GM19397 (cell line): Measurements from ENCODE around the gene PLEKHF1.
"Not testable (repeated sequence)": the region's sequence is repeated elsewhere in the genome, so short reads cannot be mapped to it uniquely, and the experiment has no call there.

Experiments
- ATAC-seq: cut with Tn5 transposase; IDR thresholded peaks from one replicate; pipeline ENCODE4 v1.9.1; 2021; ENCODE audit warnings: mild to moderate bottlenecking, moderate library complexity; ENCODE audit not compliant: unreplicated experiment

PLEKHF1 gene

DNA sequence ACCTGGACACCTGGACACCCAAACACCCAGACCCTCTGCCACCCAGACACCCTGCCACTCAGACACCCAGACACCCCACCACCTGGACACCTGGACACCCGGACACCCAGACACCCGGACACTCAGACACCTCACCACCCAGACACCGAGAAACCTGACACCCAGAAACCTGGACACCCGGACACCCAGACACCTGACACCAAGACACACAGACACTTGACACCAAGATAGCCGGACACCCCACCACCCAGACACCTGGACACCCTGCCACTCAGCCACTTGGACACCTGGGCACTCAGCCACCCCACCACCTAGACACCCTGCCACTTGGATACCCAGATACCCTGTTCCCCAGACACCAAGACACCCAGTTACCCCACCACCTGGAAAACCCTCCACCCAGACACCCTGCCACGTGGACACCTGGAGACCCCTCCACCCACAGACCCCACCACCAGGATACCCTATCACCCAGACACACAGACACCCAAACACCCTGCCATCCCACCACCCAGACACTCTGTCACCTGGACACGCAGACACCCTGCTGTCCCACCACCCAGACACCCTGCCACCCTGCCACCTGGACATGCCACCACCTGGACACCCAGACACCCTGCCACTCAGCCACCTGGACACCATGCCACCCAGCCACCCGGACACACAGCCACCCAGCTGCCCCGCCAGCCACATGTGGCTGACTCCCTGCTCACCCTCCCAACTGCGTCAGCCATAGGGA lies 32.4 kb downstream of the PLEKHF1 start:
- no peak for ATAC-seq

DNA sequence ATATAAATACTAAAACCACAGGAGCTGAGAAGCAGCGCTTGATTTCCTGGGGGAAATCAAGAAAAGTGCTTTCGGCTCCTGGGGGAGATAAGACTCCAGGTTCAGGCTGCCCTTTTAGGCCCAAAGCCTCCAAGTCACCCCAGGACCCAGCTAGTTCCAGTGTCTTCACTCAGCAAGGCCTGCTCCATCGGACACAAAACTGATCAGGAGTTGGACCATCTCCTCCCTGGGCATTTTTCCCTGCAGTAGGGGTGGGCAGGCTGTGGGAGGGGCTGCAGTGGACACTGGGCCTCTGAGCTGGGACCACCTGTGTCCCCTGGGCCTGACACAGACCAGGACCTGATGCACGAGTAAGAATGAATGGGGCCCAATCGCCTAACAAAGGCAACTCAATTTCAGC lies 34.6 kb downstream of the PLEKHF1 start:
- no peak for ATAC-seq

DNA sequence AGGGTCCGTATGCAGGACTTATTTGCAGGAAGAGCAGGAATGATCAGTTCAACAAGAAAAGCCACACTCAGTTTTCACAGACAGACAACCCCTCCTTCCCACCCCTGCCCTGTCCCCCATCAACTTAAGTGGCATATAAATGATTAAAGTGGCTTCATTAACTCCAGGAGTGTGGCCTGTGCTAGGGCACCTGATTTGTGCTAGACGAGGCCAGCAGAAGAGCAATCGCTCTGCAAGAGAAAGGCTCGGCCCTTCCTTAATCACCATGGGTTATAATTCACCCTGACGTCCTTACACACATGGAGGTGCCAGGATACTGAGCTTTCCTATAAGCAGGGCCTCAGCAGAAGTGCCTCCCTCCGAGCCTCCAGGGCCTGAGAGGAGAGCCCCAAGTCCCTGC lies 35.2 kb downstream of the PLEKHF1 start:
- no peak for ATAC-seq

DNA sequence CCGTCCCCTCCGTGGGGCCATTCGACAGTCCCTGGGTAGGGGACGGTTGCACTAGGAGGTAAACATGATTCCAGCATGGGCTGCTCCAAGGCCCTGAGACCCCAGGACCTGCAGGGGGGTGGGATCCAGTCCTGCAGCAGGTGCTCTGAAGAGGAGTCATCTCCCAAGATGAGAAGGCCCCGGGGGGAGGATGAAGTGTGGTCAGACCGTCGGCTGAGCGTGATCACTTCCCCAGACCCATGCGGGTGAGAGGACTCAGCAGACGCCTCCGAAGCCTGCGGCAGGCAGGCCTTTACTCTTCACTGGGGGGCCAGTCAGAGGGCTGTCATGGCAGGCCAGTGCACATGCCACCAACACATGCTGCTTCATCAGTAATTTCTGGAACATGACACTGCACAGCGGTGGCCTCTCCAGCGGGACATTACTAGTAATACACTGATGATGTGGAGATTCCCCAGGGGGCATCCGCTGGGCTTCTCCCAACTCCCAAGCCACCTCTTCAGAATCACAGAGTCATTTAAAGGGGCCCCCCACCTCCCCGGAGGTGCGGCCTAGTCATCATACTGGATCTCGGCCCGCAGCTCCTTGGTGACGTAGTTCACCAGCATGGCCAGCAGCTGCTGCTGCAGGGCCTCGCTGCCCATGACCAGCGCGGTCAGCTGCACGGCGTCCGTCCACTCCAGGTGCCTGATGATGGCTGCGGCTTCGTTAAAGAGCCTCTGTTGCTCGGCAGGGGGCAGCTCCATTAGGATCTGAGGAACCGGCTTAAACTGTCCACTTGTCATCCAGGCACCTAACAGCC lies 37.1 kb downstream of the PLEKHF1 start:
- no peak for ATAC-seq

DNA sequence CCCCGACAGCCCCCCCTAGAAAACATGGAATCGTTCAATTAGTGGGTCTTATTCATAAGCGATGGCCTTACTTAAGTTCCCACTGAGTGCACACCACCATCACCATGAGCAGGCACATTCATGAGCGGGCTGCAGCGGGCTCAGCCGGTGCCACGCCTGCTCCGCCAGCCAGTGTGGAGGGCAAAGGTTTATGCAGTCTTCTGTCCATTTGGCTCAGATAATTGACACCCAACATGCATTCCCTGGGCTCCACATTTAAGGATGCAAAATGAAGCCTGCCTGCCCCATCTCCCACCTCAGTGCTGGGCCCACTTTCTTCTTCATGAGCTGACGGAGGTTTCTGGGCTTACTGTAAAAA lies 37.7 kb downstream of the PLEKHF1 start:
- no peak for ATAC-seq

DNA sequence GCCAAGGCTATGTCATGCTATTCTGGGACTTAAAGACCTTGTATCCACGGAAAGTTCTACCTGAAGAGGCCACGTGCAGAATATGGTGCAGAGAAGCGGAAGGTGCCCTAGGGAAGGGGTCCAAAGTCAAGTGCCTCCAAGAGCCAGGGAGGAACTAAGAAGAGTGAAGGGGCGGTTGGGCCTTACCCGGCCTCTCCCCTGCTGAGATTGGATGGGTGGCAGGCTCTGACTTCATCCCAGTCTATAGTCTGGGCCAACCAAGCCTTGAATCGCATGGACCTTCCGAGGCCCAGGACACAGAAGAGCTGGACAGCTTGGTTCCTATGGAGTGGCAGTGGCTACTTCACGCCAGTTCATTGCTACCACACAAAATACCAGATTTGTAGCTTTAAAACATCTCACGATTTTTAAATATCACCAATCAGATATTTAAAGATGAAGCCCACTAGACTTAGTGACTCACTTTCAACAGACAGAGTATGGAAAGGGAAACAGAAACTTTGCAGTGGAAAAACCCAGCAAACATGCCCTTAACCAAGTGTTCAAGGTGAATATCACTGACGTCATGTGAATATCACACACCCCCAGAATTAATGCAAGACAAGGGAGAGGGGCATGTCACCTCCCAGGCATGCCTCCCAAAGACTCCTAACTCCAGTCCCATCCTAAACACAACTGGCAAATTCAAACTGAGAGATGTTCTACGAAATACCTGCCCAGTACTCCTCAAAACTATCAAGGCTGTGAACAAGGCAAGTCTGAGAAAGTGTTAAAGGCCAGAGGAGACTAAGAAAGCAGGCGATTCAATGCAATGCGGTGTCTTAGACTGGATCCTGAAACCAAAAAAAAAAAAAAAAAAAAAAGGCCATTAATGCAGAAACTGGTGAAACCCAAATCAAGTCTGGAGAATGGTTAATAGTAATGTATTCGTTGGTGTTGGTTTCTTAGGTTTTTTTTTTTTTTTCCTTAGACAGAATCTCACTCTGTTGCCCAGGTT lies 39.6 kb downstream of the PLEKHF1 start:
- ATAC-seq = no peak

DNA sequence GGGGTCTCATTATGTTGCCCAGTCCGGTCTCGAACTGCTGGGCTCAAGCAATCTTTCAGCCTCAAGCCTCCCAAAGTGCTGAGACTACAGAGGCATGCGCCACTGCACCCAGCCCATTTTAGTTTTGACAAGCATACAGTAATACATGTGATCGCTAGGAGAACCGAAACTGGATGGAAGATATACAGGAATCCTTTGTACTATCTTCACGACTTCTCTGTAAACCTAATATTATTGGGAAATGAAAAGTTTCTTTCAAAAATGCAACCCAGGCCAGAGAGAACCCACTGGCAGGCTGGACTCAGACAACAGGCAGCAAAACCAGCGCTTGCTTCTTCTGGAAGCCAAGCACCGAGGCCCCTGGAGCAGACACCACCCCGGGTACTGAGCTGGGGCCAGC lies 40.4 kb downstream of the PLEKHF1 start:
- ATAC-seq = no peak

DNA sequence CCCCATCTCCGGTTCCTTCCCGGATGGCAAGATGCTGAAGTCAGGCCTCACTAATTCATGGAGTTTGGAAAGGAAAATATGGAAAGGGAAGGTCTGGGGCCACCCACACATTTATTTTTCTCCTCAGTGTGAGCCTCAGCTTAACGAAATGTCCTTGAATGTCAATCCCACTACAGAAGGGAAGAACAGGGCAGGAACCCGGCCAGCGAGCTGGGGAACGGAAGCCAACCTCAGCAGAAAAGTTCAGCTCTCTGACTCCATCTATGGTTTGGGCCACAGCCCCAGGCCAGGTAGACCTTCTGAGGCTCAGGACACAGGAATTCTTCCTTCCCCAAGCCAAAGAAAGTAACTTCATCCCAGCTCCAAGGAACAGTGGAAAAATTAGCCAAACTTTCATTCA lies 41.4 kb downstream of the PLEKHF1 start:
- no peak for ATAC-seq

DNA sequence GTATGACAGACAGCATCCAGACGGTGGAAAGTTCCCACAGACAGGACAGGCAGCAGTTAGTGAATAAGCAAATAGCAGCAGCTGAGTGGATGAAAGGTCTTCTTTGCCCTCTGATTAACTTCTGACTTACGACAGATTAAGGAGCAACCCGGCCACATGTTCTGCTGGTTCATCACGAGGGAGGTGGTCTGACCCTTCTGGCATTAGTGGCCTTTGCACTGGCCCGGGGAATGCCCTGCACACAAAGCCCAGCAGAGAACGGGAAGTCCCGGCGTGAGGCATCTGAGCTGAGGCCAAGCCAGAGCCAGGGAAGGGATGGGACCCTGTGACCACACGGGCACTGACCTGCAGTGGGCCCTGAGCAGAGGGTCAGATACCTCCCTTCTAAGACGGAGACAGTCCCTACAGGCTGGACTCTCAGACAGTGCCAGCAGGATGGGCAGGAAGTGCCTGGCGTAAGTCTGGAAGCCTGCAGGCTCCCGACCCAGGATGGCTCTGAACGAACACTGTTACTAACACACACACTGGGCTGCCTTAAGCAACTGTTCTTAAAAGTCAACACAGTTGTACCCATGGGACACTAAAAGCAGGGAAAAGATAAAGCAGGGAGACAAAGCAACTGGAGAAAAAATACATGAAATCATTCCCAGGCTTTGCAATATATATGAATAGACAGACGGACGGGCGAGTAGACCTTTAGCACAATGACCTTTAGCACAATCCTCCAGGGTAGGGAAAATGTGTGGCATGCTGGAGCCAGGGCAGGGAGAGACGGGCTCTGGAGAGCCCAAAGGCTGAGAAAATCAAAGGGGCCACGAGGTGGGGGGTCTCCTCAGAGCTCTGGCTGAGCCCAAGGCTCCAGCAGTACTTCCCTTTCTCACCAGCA lies 43.5 kb downstream of the PLEKHF1 start:
- no peak for ATAC-seq

DNA sequence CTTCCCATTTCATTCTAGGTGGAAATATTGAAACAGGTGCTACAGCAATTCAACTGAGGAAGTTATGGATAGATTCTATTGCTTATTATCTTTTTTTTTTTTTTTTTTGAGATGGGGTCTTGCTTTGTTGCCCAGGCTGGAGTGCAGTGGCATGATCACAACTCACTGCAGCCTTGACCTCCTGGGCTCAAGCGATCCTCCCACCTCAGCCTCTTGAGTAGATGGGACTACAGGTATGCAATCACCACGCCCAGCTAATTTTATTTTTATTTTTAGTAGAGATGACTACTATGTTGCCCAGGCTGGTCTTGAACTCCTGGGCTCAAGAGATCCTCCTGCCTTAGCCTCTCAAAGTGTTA lies 44.2 kb downstream of the PLEKHF1 start:
- ATAC-seq = not testable (repeated sequence)

DNA sequence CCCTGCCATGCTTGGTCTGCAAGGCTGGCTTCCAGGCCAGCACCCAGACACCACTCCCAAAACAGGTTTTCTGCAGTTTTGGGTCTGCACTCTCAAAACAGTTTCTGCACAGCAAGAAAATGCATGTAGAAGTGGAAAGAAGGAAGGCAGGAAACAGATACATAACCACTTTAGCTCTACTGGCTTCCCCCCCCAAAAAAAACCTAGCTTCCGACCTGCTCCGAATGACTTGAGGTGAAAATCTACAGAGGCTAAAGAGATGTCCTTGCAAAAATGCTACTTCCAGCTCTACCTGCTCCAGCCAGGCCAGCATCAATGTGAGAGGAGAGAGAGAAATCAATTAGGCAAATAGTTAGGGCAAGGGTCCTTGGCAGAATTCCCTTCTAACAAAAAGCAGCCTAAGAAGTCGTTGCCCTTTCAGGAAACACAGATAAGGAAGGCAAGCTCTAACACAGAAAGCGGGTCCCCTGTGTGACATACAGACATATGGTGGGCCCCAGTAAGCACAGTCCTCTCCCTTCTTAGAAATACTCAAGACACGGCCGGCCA lies 46.4 kb downstream of the PLEKHF1 start:
- no peak for ATAC-seq

DNA sequence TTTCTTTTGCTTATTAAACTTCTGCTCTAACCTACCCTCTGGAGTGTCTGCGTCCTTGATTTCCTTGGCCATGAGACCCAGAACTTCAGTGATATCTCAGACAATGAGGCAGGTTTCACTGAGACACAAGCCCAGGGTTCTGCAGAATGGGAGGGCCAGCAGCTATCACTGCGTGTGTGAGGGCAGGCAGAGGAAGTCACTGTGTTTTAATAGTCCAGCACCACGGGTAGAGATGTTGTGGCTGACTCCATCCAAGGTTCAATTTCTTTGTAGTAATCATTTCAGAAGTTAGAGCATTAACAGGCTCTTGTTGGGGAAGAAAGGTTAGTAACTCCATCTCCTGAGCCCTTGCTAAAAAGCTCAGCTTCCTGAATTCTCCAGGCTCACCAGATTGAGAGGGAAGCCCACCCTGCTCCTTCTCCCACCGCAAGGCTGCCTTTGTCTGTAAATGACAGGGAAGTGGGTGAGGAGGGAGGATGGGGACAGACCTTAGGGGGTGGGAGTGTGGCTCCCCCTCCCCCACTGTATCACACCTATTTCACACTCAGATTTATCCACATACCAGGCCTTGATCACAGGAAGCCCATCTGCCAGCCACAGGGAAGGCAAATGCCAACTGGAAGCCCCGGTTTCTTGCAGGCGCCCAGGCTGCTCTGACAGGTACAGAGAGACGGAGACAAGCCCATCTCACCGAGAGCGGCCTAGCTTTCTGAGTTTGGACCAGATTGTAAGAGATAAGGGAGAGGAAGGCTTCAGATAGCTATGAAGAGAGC lies 47.7 kb downstream of the PLEKHF1 start:
- ATAC-seq = no peak

DNA sequence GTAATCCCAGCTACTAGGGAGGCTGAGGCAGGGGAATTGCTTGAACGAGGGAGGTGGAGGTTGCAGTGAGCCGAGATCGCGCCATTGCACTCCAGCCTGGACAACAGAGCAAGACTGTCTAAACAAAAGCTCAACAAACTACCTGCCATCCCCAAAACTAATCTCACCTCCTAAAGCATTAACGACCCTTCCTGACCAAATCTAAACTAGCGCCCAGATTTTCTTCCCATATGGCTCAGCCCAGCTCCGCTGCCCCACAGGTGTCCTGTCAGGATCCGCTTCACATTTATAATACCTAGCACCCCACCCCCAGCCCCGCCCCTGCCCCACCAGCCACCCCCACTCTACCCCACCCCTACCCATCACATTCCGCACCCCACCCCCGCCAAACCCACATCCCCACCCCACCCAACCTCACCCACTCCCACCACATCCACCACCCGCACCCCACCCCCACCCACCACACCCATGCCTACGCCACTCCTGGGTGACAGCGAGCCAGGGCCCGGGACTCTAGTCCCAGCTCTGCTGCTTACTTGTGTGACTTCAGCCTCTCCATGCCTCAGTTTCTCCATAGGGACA lies 49.2 kb downstream of the PLEKHF1 start:
- peak; percentile 12 for ATAC-seq

DNA sequence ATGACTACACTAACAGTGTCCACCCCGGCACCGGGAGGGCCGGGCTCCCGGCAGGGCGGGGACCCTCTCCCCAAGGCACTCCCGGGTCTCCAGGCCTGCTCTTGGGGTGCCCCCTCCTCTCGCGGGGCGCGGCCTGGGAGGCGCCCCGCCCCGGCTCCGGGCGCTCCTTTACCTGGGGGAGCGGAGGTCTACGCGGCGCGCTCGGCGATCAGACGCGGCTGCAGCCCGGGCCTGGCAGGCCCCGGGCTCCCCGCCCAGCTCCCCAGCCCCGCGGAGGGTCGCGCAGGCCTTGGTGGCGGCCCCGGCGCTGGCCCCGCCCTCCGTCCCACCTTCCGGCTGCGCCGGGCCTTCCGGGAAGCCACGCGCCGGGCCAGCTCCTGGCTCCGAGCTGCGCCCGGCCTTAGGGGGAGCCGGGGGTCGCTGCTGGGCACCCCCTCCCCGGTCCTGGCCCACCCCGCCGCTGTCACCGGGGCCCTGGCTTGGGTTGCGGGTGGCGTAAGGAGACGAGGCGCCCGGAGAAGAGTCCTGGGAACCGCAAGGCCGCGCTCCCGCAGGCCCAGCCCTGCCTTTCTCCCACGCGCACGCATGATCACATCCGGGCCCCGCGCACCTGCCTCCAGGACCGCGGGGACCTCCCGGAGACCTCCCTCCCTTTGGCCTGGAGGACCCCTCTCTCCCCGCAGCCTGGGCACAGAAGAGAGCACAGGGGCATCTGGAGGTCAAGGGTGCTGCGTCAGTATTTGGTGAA lies 49.9 kb downstream of the PLEKHF1 start, which contains the start of gene C19orf12:
C19orf12 (minus strand) TSS at position 309 of the 748 bp plus-strand sequence. CDS start 6,848 bp downstream, outside the sequence.
- ATAC-seq = peak; percentile 74

DNA sequence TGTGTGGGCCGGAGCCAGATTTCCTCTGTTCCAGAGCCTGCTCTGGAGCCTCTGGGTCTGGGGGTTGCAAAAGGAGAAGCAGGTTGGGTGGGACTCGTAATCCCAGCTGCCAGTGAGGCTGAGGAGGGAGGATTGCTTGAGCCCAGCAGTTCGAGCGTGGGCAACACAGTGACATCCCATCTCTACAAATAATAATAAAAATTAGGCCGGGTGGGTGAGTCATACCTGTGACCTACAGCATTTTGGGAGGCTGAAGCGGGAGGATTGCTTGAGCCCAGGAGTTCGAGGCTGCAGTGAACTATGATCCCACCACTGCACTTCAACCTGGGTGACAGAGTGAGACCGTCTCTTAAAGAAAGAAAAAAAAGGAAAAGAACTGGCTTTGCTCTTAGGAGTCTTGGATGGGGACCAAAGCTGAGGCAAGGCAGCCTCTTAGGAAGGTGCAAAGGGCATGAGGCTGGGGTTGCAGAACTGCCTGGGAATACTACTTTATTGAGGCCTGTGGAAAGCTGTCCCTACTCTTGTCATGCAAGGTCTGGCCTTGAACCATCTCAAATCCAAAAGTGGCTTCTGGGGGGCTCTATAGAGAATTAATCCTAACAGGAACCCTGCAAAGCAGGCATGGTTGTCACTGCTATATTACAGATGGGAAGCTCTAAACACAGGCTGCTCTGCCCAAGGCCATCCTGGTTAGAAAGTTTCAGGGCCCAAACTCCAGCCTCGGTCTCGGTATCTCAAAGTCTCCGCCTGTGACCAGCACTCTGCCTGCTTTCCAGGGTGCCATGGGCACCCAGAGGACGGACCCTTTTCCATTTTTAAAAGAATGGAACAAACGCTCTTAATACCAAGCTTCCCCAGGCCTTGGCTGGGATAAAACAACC lies 50.7 kb downstream of the PLEKHF1 start:
- no peak for ATAC-seq

DNA sequence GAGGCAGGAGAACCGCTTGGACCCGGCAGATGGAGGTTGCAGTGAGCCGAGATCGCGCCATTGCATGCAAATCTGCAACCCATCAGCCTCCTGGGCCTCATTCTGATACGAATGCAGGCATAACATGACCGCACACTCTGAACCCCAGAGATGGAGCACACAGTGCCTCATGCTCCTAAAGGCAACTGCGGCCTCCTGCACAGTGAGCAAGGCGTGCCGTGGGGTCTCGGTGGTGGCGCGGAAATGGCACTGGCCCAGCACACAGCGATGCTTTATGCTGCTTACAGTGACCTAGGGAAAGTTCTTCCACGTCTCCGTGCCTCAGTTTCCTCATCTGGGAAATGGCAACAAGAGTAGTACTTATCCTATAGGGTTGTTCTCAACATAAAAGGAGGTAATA lies 51.8 kb downstream of the PLEKHF1 start:
- no peak for ATAC-seq

DNA sequence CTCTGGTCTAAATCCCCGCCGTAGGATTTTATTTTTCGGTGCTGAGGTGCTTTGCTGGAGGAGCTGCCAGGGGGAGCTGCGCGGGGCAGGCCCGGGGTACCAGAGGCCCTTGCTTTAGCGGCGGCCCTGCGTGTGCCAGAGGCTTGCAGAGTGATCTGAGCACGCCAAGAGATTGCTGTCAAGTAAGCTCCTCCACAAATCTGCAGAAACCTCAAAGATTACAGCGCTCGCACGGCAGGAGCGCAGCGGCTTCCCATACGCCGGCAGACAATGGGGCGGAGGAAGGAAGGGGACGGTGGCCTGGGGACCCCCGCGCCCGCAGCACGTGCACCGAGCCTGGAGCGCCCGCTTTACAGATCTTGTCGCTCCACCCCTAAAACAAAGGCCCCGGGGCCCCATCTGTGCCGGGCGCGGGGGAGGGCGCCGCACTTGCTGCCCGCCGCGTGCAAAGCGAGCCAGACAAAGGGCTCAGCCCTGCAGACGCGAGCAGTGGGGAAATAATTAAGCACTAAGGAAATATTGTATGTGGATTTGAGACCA lies 58.9 kb downstream of the PLEKHF1 start:
- ATAC-seq = no peak
